Measurements from ENCODE around the gene TTC19.
"Not testable (repeated sequence)": the region's sequence is repeated elsewhere in the genome, so short reads cannot be mapped to it uniquely, and the experiment has no call there.

Gene TTC19

GRCh38 chr17:16036261-16036660 lies 36.6 kb downstream of the TTC19 start:
- DNase-seq = no peak

- DNase-seq = no peak
These were observed 38.0 kb downstream of the TTC19 start for GRCh38 chr17:16037636-16038035.

GRCh38 chr17:16040710-16041251 lies 41.2 kb downstream of the TTC19 start:
- DNase-seq = no peak

- no peak for DNase-seq
These were observed 44.9 kb downstream of the TTC19 start for GRCh38 chr17:16044487-16044886.

GRCh38 chr17:16046966-16047365 lies 47.3 kb downstream of the TTC19 start:
- no peak for DNase-seq

GRCh38 chr17:16048811-16049449 lies 49.3 kb downstream of the TTC19 start:
- DNase-seq = no peak

GRCh38 chr17:16050844-16051243 lies 51.2 kb downstream of the TTC19 start:
- DNase-seq = no peak

- no peak for DNase-seq
These were observed 52.9 kb downstream of the TTC19 start for GRCh38 chr17:16052486-16052885.

- not testable (repeated sequence) for DNase-seq
These were observed 55.5 kb downstream of the TTC19 start for GRCh38 chr17:16055139-16055538.

GRCh38 chr17:16061631-16062030 lies 62.0 kb downstream of the TTC19 start:
- no peak for DNase-seq

- DNase-seq = no peak
These were observed 66.5 kb downstream of the TTC19 start for GRCh38 chr17:16066125-16066524.

- no peak for DNase-seq
These were observed 68.7 kb downstream of the TTC19 start for GRCh38 chr17:16068323-16068722.

- DNase-seq = no peak
These were observed 72.4 kb downstream of the TTC19 start for GRCh38 chr17:16072031-16072430.

- DNase-seq = no peak
These were observed 74.2 kb downstream of the TTC19 start for GRCh38 chr17:16073845-16074244.

GRCh38 chr17:16074423-16074822 lies 74.8 kb downstream of the TTC19 start:
- no peak for DNase-seq

GRCh38 chr17:16075949-16076348 lies 76.3 kb downstream of the TTC19 start:
- no peak for DNase-seq
